ENCODE results near the gene PHACTR1. TPM values are rescaled to one million over a fixed set of nuclear protein-coding genes. Genes with fewer than 3 reads are reported as not detected.
A peak's percentile ranks its signal among the peaks of the same experiment; 100 is the strongest.

The PHACTR1 gene
- total RNA-seq, 2 experiments from 2014 or later, result 1.3 to 2.3 TPM

- no peaks in the 10 kb centered on the region for H3K27me3 Mint-ChIP-seq
- POLR2A ChIA-PET, result interaction anchor here (0.6 to 2.9 kb wide), 9 partner anchors 8 to 486 kb away, joined by 3 to 27 read pairs (median 4); partner anchors contain the start of genes GFOD1, MCUR1, NOL7 and SIRT5
- H3K36me3 ChIP-seq (ENCODE audit: insufficient read depth, low read length), result peaks cover 21% of the 10 kb centered on the region
- intact Hi-C loops (cut with DNase I, micrococcal nuclease), result loop anchor here (2.0 to 10.0 kb wide), 6 partner anchors 247 to 1783 kb away; partner anchors contain the start of genes RANBP9 (in 2 of the 2), HIVEP1 (in 1 of the 2), NOL7 (in 1 of the 2) and SIRT5 (in 1 of the 2)
- H3K36me3 Mint-ChIP-seq (ENCODE audit: low read depth), result peaks cover 47% of the 10 kb centered on the region
- no peaks in the 10 kb centered on the region for H3K9me3 Mint-ChIP-seq
- no peak for TF ChIP-seq CTCF (IDR thresholded peaks at IDR 0.05)
- H3K27ac ChIP-seq (ENCODE audit: low read depth in 1 of 2, low read length in 2 of 2), result peak overlapping the region; percentile 88 to 95
- H3K4me1 Mint-ChIP-seq (ENCODE audit: low read depth), result peaks cover 38% of the 10 kb centered on the region
- DNase-seq, result peak in 2 of 14 experiments; percentile 18 to 26
- no peaks in the 10 kb centered on the region for H3K9me3 ChIP-seq (ENCODE audit: control insufficient read depth in 1 of 2, insufficient read depth in 1 of 2, low read length in 2 of 2)
- H3K27me3 ChIP-seq (ENCODE audit: control insufficient read depth in 1 of 2, insufficient read depth in 2 of 2, low read length in 2 of 2), result no peaks in the 10 kb centered on the region
- peak overlapping the region; percentile 97 for H3K4me3 Mint-ChIP-seq
- peaks cover 13% of the 10 kb centered on the region for H3K4me1 ChIP-seq (ENCODE audit: insufficient read depth, low read length)
- ATAC-seq (ENCODE audit: poor library complexity), result peak; percentile 11
- H3K27ac Mint-ChIP-seq, result peak overlapping the region; percentile 99
- CTCF ChIA-PET, result interaction anchor here (1.7 kb wide), 1 partner anchor 288 kb away, joined by 9 read pairs; the partner anchor contains the start of gene NOL7
- H3K4me3 ChIP-seq (ENCODE audit: low read length), result peak overlapping the region; percentile 91
Observed at GRCh38 chr6:13327691-13328075, 611.1 kb downstream of the PHACTR1 start.

- peaks cover 18% of the 10 kb centered on the region for H3K36me3 ChIP-seq (ENCODE audit: insufficient read depth, low read length)
- Mint-ChIP-seq H3K27ac (peak within 1 kb of the TSS; percentile 99), H3K36me3 (ENCODE audit: low read depth) (peaks cover 44% of the 10 kb centered on the region), H3K9me3 (no peaks in the 10 kb centered on the region), H3K27me3 (no peaks in the 10 kb centered on the region), H3K4me3 (peak within 1 kb of the TSS; percentile 97), H3K4me1 (ENCODE audit: low read depth) (peaks cover 38% of the 10 kb centered on the region)
- H3K4me1 ChIP-seq (ENCODE audit: insufficient read depth, low read length), result peaks cover 13% of the 10 kb centered on the region
- TF ChIP-seq CTCF (IDR thresholded peaks at IDR 0.05), result no peak
- DNase-seq, result peak; percentile 85 to 97 (median 92)
- H3K27me3 ChIP-seq (ENCODE audit: control insufficient read depth in 1 of 2, insufficient read depth in 2 of 2, low read length in 2 of 2), result no peaks in the 10 kb centered on the region
- H3K27ac ChIP-seq (ENCODE audit: low read depth in 1 of 2, low read length in 2 of 2), result peak within 1 kb of the TSS; percentile 88 to 95
- POLR2A ChIA-PET, result interaction anchor here (0.9 to 2.9 kb wide), 15 partner anchors 9 to 486 kb away, joined by 3 to 27 read pairs (median 4); partner anchors contain the start of genes GFOD1, MCUR1, NOL7 and SIRT5
- intact Hi-C loops (cut with DNase I, micrococcal nuclease), result loop anchor here (2.0 to 10.0 kb wide), 6 partner anchors 247 to 1783 kb away; partner anchors contain the start of genes RANBP9 (in 2 of the 2), HIVEP1 (in 1 of the 2), NOL7 (in 1 of the 2) and SIRT5 (in 1 of the 2)
- no peaks in the 10 kb centered on the region for H3K9me3 ChIP-seq (ENCODE audit: control insufficient read depth in 1 of 2, insufficient read depth in 1 of 2, low read length in 2 of 2)
- H3K4me3 ChIP-seq (ENCODE audit: low read length), result peak within 1 kb of the TSS; percentile 91
- CTCF ChIA-PET, result interaction anchor here (0.8 to 1.9 kb wide), 3 partner anchors 9 to 287 kb away, joined by 4 to 9 read pairs (median 9); partner anchors contain the start of genes NOL7 and SIRT5
- ATAC-seq (ENCODE audit: poor library complexity), result peak; percentile 87
Observed at GRCh38 chr6:13328076-13328874, 611.7 kb downstream of the PHACTR1 start, which contains the start of gene TBC1D7. Gene TBC1D7 (minus strand): TSS chr6:13328537. CDS start chr6:13326898, 1,639 bp downstream.

GRCh38 chr6:13328875-13329183 lies 612.3 kb downstream of the PHACTR1 start:
- Mint-ChIP-seq H3K27me3 (no peaks in the 10 kb centered on the region), H3K9me3 (no peaks in the 10 kb centered on the region), H3K4me3 (peak overlapping the region; percentile 97), H3K4me1 (ENCODE audit: low read depth) (peaks cover 38% of the 10 kb centered on the region), H3K36me3 (ENCODE audit: low read depth) (peaks cover 39% of the 10 kb centered on the region), H3K27ac (peak overlapping the region; percentile 99)
- ATAC-seq (ENCODE audit: poor library complexity) (no peak), DNase-seq (no peak)
- intact Hi-C loops (cut with DNase I, micrococcal nuclease), result loop anchor here (1.0 to 10.0 kb wide), 7 partner anchors 246 to 1784 kb away; partner anchors contain the start of genes RANBP9 (in 2 of the 2), HIVEP1 (in 1 of the 2), MCUR1 (in 1 of the 2) and NOL7 (in 1 of the 2)
- peak overlapping the region; percentile 88 to 95 for H3K27ac ChIP-seq (ENCODE audit: low read depth in 1 of 2, low read length in 2 of 2)
- H3K4me1 ChIP-seq (ENCODE audit: insufficient read depth, low read length), result peaks cover 13% of the 10 kb centered on the region
- H3K4me3 ChIP-seq (ENCODE audit: low read length), result peak overlapping the region; percentile 91
- H3K36me3 ChIP-seq (ENCODE audit: insufficient read depth, low read length), result peaks cover 12% of the 10 kb centered on the region
- no peaks in the 10 kb centered on the region for H3K27me3 ChIP-seq (ENCODE audit: control insufficient read depth in 1 of 2, insufficient read depth in 2 of 2, low read length in 2 of 2)
- H3K9me3 ChIP-seq (ENCODE audit: control insufficient read depth in 1 of 2, insufficient read depth in 1 of 2, low read length in 2 of 2), result no peaks in the 10 kb centered on the region
- ChIA-PET POLR2A (interaction anchor here (0.9 to 2.9 kb wide), 13 partner anchors 9 to 485 kb away, joined by 3 to 27 read pairs (median 5); partner anchors contain the start of genes GFOD1, MCUR1, NOL7 and SIRT5), CTCF (interaction anchor here (0.8 to 1.9 kb wide), 3 partner anchors 9 to 287 kb away, joined by 4 to 9 read pairs (median 9); partner anchors contain the start of genes NOL7 and SIRT5)
- TF ChIP-seq CTCF (IDR thresholded peaks at IDR 0.05), result no peak

Data from CD4-positive, alpha-beta T cell (primary cell).